B cell (primary cell): ENCODE data around the gene NLRP1. TPM values are rescaled to one million over a fixed set of nuclear protein-coding genes. Genes with fewer than 3 reads are reported as not detected.
A peak's percentile ranks its signal among the peaks of the same experiment; 100 is the strongest.

ENCODE experiments used
- ATAC-seq: fragments of 200-7000 bp; cut with Tn5 transposase; one replicate; pipeline ENCODE4 v1.10.0; 2021; ENCODE audit warnings: low read depth, mild to moderate bottlenecking, moderate number of reproducible peaks, moderate library complexity
- CTCF ChIA-PET: fragments of 350-600 bp; sonication (Branson Sonifier 250); formaldehyde crosslinking; loops from one replicate; lab custom pipeline; 2021; ENCODE audit warnings: antibody characterized with exemption, inconsistent platforms; lab: Charles Lee
- POLR2A ChIA-PET: fragments of 350-600 bp; sonication (Branson Sonifier 250); formaldehyde crosslinking; loops from one replicate; lab custom pipeline; 2021; ENCODE audit warnings: antibody characterized with exemption; lab: Charles Lee
- DNase-seq: peaks from one replicate; pipeline ENCODE4 v3.0.0; 2013
- H2AFZ ChIP-seq: 2 replicates; pipeline ENCODE4 v1.6.1; 2012; ENCODE audit warnings: mild to moderate bottlenecking, low read depth, low read length; ENCODE audit not compliant: insufficient read depth, poor library complexity, severe bottlenecking
- H3K27ac ChIP-seq, 2 donors: 1 replicate in 1 of 2; 2 replicates in 1 of 2; pipeline ENCODE4 v1.5.1; 2012 to 2013; ENCODE audit warnings: low read length in 2 of 2, mild to moderate bottlenecking in 2 of 2, moderate library complexity in 1 of 2
- H3K27me3 ChIP-seq, 4 experiments: fragments of 200-600 bp in 1 of 4; sonication (generic) in 1 of 4; replicated peaks in 1 of 4; 1 replicate in 2 of 4; 2 replicates in 2 of 4; pipeline versions ENCODE4 v1.6.1 to v1.7.0; 2013 to 2016; ENCODE audit warnings: low read length in 3 of 4, mild to moderate bottlenecking in 2 of 4, mixed read lengths in 1 of 4, moderate library complexity in 1 of 4; ENCODE audit not compliant: insufficient read depth in 4 of 4, control insufficient read depth in 3 of 4; ENCODE audit errors: control extremely low read depth in 1 of 4
- H3K36me3 ChIP-seq, 2 experiments: replicated peaks in 1 of 2; 1 replicate in 1 of 2; 2 replicates in 1 of 2; pipeline versions ENCODE4 v1.6.1 to v1.7.1; 2013; ENCODE audit warnings: low read length in 1 of 2; ENCODE audit not compliant: insufficient read depth in 2 of 2, control insufficient read depth in 1 of 2; ENCODE audit errors: control extremely low read depth in 1 of 2, extremely low read depth in 1 of 2
- H3K4me1 ChIP-seq, 2 donors: fragments of 200-600 bp in 1 of 2; sonication (generic) in 1 of 2; 1 replicate in 1 of 2; 2 replicates in 1 of 2; pipeline versions ENCODE4 v1.5.1 to v1.6.1; 2013 to 2017; ENCODE audit warnings: low read length in 2 of 2; ENCODE audit not compliant: control insufficient read depth in 2 of 2, insufficient read depth in 2 of 2
- H3K4me2 ChIP-seq: replicated peaks from 2 replicates; pipeline ENCODE3; 2012; ENCODE audit warnings: mild to moderate bottlenecking, low read depth, low read length; ENCODE audit not compliant: poor library complexity, severe bottlenecking
- H3K4me3 ChIP-seq, 5 experiments: fragments of 200-600 bp in 1 of 5; sonication (generic) in 1 of 5; 1 replicate in 3 of 5; 2 replicates in 2 of 5; pipeline versions ENCODE4 v1.5.1 to v1.7.0; 2011 to 2016; ENCODE audit warnings: low read length in 4 of 5, mild to moderate bottlenecking in 4 of 5, low read depth in 2 of 5, control low read depth in 1 of 5, moderate library complexity in 1 of 5; ENCODE audit not compliant: insufficient read depth in 1 of 5; ENCODE audit errors: control extremely low read depth in 1 of 5, extremely low read depth in 1 of 5
- H3K79me2 ChIP-seq: fragments of 200-600 bp; sonication (generic); one replicate; pipeline ENCODE4 v1.6.0; 2016; ENCODE audit warnings: low read length; ENCODE audit not compliant: control insufficient read depth, insufficient read depth
- H3K9ac ChIP-seq: fragments of 200-600 bp; sonication (generic); 2 replicates; pipeline ENCODE4 v1.6.1; 2017; ENCODE audit warnings: mild to moderate bottlenecking, low read length, moderate library complexity
- H3K9me3 ChIP-seq, 3 donors: one replicate each; pipeline versions ENCODE4 v1.6.1 to v1.7.1; 2013; ENCODE audit warnings: low read length in 2 of 3; ENCODE audit not compliant: control insufficient read depth in 2 of 3, insufficient read depth in 1 of 3; ENCODE audit errors: control extremely low read depth in 1 of 3
- H4K20me1 ChIP-seq: 2 replicates; pipeline ENCODE4 v1.6.0; 2012; ENCODE audit warnings: mild to moderate bottlenecking, low read length; ENCODE audit not compliant: insufficient read depth, control insufficient read depth, poor library complexity, severe bottlenecking
- H3K27ac Mint-ChIP-seq: one replicate; pipeline ENCODE4 v1.8.0; 2021; ENCODE audit warnings: mixed read lengths
- H3K27me3 Mint-ChIP-seq: one replicate; pipeline ENCODE4 v1.8.0; 2021; ENCODE audit warnings: mixed read lengths
- H3K4me1 Mint-ChIP-seq: one replicate; pipeline ENCODE4 v1.8.0; 2021; ENCODE audit warnings: mixed read lengths
- H3K4me3 Mint-ChIP-seq: one replicate; pipeline ENCODE4 v1.8.0; 2021; ENCODE audit warnings: mixed read lengths
- H3K9me3 Mint-ChIP-seq: one replicate; pipeline ENCODE4 v1.8.0; 2022; ENCODE audit warnings: mixed read lengths; ENCODE audit not compliant: insufficient read depth
- EZH2 ChIP-seq: IDR thresholded peaks from 2 replicates; pipeline ENCODE4 v1.6.1; 2012; ENCODE audit warnings: borderline replicate concordance, low read depth, mild to moderate bottlenecking, moderate library complexity, low read length; ENCODE audit not compliant: insufficient read depth, poor library complexity, severe bottlenecking
- WGBS: methylation state at CpG from one replicate; pipeline ENCODE4 v1.1.5; 2013; ENCODE audit warnings: missing lambda C conversion rate; ENCODE audit not compliant: insufficient coverage; 5-methylcytosine and 5-hydroxymethylcytosine counted together
- intact Hi-C: fragments of 100-400 bp; cut with micrococcal nuclease; formaldehyde crosslinking; loops from one replicate; pipeline ENCODE4 v1.10.0; 2022
- polyA plus RNA-seq: library from polyadenylated mRNA; depleted of rRNA; stranded (reverse); fragments of >200 nt; gene quantifications from 2 replicates; pipeline ENCODE4 v1.2.3, GENCODE V29; 2012
- total RNA-seq, 2 donors: library from RNA; stranded (reverse); fragments of 120-200 nt in 1 of 2; gene quantifications; 1 replicate in 1 of 2; 2 replicates in 1 of 2; pipeline versions ENCODE4 v1.2.3 to v1.2.4, GENCODE V29; 2013 to 2022
- TF ChIP-seq, protein P1 (sequence below): fragments of 200-600 bp; IDR thresholded peaks from one replicate; pipeline ENCODE4 v1.8.0; 2022; ENCODE audit warnings: antibody characterized with exemption, mild to moderate bottlenecking

NLRP1 gene
- total and polyA plus RNA-seq, 2 donors (not counting 1 experiment from before 2014, with no cell fraction given), result 141 to 189 TPM

DNA sequence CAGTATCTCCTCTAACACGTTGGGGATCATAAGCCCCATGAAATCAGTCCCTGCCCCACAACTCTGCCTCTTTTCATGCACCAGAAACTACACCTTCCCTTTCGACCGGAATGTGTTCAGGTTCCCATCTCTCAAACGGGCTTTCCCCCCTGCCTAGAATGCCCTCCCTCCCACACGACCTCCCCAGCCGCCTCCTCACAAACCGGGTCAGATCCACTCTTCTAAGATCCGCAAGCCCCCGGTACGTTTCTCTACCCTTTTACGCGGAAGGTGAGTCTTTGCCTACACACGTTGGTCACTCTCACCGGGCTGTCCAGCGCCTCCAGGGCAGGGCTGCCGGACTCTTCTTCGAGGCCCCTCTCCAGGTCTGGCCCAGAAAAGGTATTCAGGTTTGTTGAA lies 116.2 kb downstream of the NLRP1 start:
- no peak for TF ChIP-seq EZH2
- TF ChIP-seq, protein P1, sequence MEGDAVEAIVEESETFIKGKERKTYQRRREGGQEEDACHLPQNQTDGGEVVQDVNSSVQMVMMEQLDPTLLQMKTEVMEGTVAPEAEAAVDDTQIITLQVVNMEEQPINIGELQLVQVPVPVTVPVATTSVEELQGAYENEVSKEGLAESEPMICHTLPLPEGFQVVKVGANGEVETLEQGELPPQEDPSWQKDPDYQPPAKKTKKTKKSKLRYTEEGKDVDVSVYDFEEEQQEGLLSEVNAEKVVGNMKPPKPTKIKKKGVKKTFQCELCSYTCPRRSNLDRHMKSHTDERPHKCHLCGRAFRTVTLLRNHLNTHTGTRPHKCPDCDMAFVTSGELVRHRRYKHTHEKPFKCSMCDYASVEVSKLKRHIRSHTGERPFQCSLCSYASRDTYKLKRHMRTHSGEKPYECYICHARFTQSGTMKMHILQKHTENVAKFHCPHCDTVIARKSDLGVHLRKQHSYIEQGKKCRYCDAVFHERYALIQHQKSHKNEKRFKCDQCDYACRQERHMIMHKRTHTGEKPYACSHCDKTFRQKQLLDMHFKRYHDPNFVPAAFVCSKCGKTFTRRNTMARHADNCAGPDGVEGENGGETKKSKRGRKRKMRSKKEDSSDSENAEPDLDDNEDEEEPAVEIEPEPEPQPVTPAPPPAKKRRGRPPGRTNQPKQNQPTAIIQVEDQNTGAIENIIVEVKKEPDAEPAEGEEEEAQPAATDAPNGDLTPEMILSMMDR, result no peak
- ATAC-seq (no peak), DNase-seq (no peak)
- peaks cover 29% of the 10 kb centered on the region for H3K4me1 Mint-ChIP-seq
- no peaks in the 10 kb centered on the region for H3K9me3 Mint-ChIP-seq
- H3K4me3 Mint-ChIP-seq, result peak overlapping the region; percentile 90
- Histone ChIP-seq H3K4me2 (peak overlapping the region; percentile 89), H4K20me1 (peaks cover 6% of the 10 kb centered on the region), H3K4me1 (peaks cover 11 to 20% of the 10 kb centered on the region in 2 donors), H2AFZ (peak overlapping the region; percentile 78), H3K27ac (peak overlapping the region in 1 of 2 donors; percentile 60), H3K36me3 (peaks cover 0 to 2% of the 10 kb centered on the region in 2 experiments), H3K27me3 (no peaks in the 10 kb centered on the region), H3K79me2 (peaks cover 63% of the 10 kb centered on the region), H3K9ac (peak overlapping the region; percentile 85), H3K9me3 (no peaks in the 10 kb centered on the region), H3K4me3 (peak overlapping the region; percentile 61 to 94 (median 86))
- intact Hi-C loops, result no loop called here
- no peaks in the 10 kb centered on the region for H3K27me3 Mint-ChIP-seq
- ChIA-PET CTCF (interaction anchor here (1.8 kb wide), 2 partner anchors 17 to 29 kb away, joined by 6 to 11 read pairs; partner anchors contain the start of gene C1QBP), POLR2A (interaction anchor here (0.9 to 1.7 kb wide), 2 partner anchors 18 to 49 kb away, joined by 4 to 14 read pairs; partner anchors contain the start of genes DERL2, MIS12 and NUP88)
- under 1% methylated on average over 17 of the region's 17 CpGs for WGBS
- peak overlapping the region; percentile 32 for H3K27ac Mint-ChIP-seq

DNA sequence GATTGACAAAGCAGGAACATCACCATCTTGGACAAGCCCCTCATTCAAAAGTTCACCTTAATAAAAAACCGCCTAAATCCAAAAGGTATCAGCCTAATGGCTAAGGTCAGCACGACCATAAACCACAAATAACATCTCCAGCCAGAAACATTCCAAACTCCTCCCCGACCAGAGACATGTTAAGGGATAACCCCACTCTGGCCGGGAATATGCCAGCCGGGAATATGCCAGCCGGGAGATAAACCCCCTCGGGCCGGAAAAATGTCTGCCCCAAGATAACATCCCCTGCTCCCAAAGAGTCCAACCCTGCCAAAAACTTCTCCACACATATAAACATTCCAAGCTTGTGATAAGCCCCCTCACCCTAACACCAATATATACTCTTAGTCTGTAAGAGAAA lies 116.9 kb downstream of the NLRP1 start:
- H3K27me3 Mint-ChIP-seq, result no peaks in the 10 kb centered on the region
- H3K36me3 ChIP-seq, result peaks cover 0 to 1% of the 10 kb centered on the region in 2 experiments
- H3K9me3 ChIP-seq, result no peaks in the 10 kb centered on the region
- CTCF ChIA-PET, result no interaction called here
- peaks cover 6% of the 10 kb centered on the region for H4K20me1 ChIP-seq
- H3K27ac Mint-ChIP-seq, result no peak overlapping the region
- DNase-seq (no peak), ATAC-seq (no peak)
- H3K27ac ChIP-seq, result no peak overlapping the region
- POLR2A ChIA-PET, result no interaction called here
- H3K9me3 Mint-ChIP-seq, result no peaks in the 10 kb centered on the region
- TF ChIP-seq, protein P1, result no peak
- no peak for TF ChIP-seq EZH2
- H3K4me1 ChIP-seq, result peaks cover 11 to 20% of the 10 kb centered on the region in 2 donors
- H3K4me1 Mint-ChIP-seq, result peaks cover 29% of the 10 kb centered on the region
- peaks cover 69% of the 10 kb centered on the region for H3K79me2 ChIP-seq
- peak overlapping the region; percentile 85 for H3K9ac ChIP-seq
- H3K27me3 ChIP-seq, result no peaks in the 10 kb centered on the region
- WGBS, result 17% methylated on average over 8 of the region's 8 CpGs
- peak overlapping the region; percentile 90 for H3K4me3 Mint-ChIP-seq
- H2AFZ ChIP-seq, result peak overlapping the region; percentile 78
- intact Hi-C loops, result no loop called here
- H3K4me3 ChIP-seq, result peak overlapping the region in 4 of 5 experiments; percentile 82 to 94 (median 90)
- peak overlapping the region; percentile 89 for H3K4me2 ChIP-seq
